Keratinocyte (primary cell): ENCODE measurements around the gene TIMM8A. TPM values are rescaled to one million over a fixed set of nuclear protein-coding genes. Genes with fewer than 3 reads are reported as not detected.

Source experiments
- DNase-seq: peaks from one replicate; pipeline ENCODE4 v3.0.0-alpha.2; 2011; ENCODE audit warnings: low read depth, missing footprints, low spot score
- FAIRE-seq: peaks from 2 replicates; lab custom pipeline; 2011; peaks lifted over from hg19 to GRCh38; lab: Jason Lieb, UNC
- H2AFZ ChIP-seq: 2 replicates; pipeline ENCODE4 v1.6.0; 2012; ENCODE audit warnings: low read length, control low read depth, inconsistent platforms; ENCODE audit not compliant: control insufficient read depth
- H3K27ac ChIP-seq: 2 replicates; pipeline ENCODE4 v1.5.1; 2011; ENCODE audit warnings: low read length; ENCODE audit not compliant: control insufficient read depth, insufficient read depth
- H3K27me3 ChIP-seq: 3 replicates; pipeline ENCODE4 v1.6.0; 2011; ENCODE audit warnings: low read length; ENCODE audit not compliant: control insufficient read depth, insufficient read depth; ENCODE audit errors: extremely low read depth
- H3K36me3 ChIP-seq, 2 experiments: 2 replicates in 1 of 2; 3 replicates in 1 of 2; pipeline ENCODE4 v1.5.1; 2011; ENCODE audit warnings: low read length in 2 of 2, mild to moderate bottlenecking in 1 of 2; ENCODE audit not compliant: control insufficient read depth in 2 of 2, insufficient read depth in 2 of 2; ENCODE audit errors: extremely low read depth in 1 of 2
- H3K4me1 ChIP-seq: 3 replicates; pipeline ENCODE4 v1.5.1; 2011; ENCODE audit warnings: low read length; ENCODE audit not compliant: control insufficient read depth, insufficient read depth; ENCODE audit errors: extremely low read depth
- H3K4me2 ChIP-seq: 3 replicates; pipeline ENCODE4 v1.6.0; 2011; ENCODE audit warnings: low read depth, low read length; ENCODE audit not compliant: control insufficient read depth, insufficient read depth; ENCODE audit errors: extremely low read depth
- H3K4me3 ChIP-seq, 3 experiments: fragments of 200-600 bp in 1 of 3; sonication (generic) in 1 of 3; 2 replicates in 2 of 3; 3 replicates in 1 of 3; pipeline ENCODE4 v1.5.1; 2011 to 2016; ENCODE audit warnings: low read length in 3 of 3, mild to moderate bottlenecking in 3 of 3, control low read depth in 2 of 3, inconsistent platforms in 1 of 3, low read depth in 1 of 3, mixed read lengths in 1 of 3, mixed run types in 1 of 3, moderate library complexity in 1 of 3; ENCODE audit not compliant: control insufficient read depth in 2 of 3, insufficient read depth in 2 of 3; ENCODE audit errors: extremely low read depth in 1 of 3
- H3K79me2 ChIP-seq: 2 replicates; pipeline ENCODE4 v1.6.0; 2012; ENCODE audit warnings: low read length; ENCODE audit not compliant: control insufficient read depth, insufficient read depth
- H3K9ac ChIP-seq: 3 replicates; pipeline ENCODE4 v1.6.0; 2011; ENCODE audit warnings: low read length; ENCODE audit not compliant: control insufficient read depth, insufficient read depth; ENCODE audit errors: extremely low read depth
- H3K9me1 ChIP-seq: 3 replicates; pipeline ENCODE4 v1.6.0; 2011; ENCODE audit warnings: low read length; ENCODE audit not compliant: control insufficient read depth, insufficient read depth; ENCODE audit errors: extremely low read depth
- H3K9me3 ChIP-seq: 2 replicates; pipeline ENCODE4 v1.5.1; 2012; ENCODE audit warnings: low read depth, low read length; ENCODE audit not compliant: control insufficient read depth
- H4K20me1 ChIP-seq: 3 replicates; pipeline ENCODE4 v1.6.0; 2011; ENCODE audit warnings: low read length; ENCODE audit not compliant: control insufficient read depth, insufficient read depth; ENCODE audit errors: extremely low read depth
- CTCF ChIP-seq, 3 experiments: IDR thresholded peaks in 1 of 3; conservative IDR thresholded peaks in 1 of 3; optimal IDR thresholded peaks in 1 of 3; 2 replicates in 2 of 3; 3 replicates in 1 of 3; pipeline versions ENCODE3 to v1.5.1; 2011; ENCODE audit warnings: low read length in 3 of 3, mild to moderate bottlenecking in 3 of 3, moderate library complexity in 2 of 3, control low read depth in 1 of 3, inconsistent platforms in 1 of 3; ENCODE audit not compliant: insufficient read depth in 2 of 3; ENCODE audit errors: extremely low read depth in 1 of 3
- EZH2 ChIP-seq: IDR thresholded peaks from one replicate; pipeline ENCODE4 v1.6.1; 2012; ENCODE audit warnings: inconsistent platforms, mild to moderate bottlenecking, low read length, moderate library complexity
- dilution Hi-C: fragments of 300-500 bp; cut with MboI; formaldehyde crosslinking; loops from one replicate; pipeline ENCODE4 v1.7.0; 2020; ENCODE audit warnings: low sequenced_read_pairs; ENCODE audit not compliant: extremely low pct_ligation_motif_present
- polyA plus RNA-seq, 5 experiments: library from polyadenylated mRNA; depleted of rRNA in 3 of 5; stranded (reverse) in 3 of 5; stranded (forward) in 1 of 5; unstranded in 1 of 5; fragments of >200 nt; gene quantifications; 1 replicate in 1 of 5; 2 replicates in 3 of 5; 3 replicates in 1 of 5; pipeline versions ENCODE4 v1.2.1 to v1.2.3, GENCODE V29; 2011 to 2012; ENCODE audit warnings: missing spikeins in 2 of 5, low read depth in 1 of 5, low replicate concordance in 1 of 5

TIMM8A gene
- polyA plus RNA-seq, 1 donor (not counting 4 experiments of a cell fraction or from before 2014, with no cell fraction given): 17.0 TPM

DNA sequence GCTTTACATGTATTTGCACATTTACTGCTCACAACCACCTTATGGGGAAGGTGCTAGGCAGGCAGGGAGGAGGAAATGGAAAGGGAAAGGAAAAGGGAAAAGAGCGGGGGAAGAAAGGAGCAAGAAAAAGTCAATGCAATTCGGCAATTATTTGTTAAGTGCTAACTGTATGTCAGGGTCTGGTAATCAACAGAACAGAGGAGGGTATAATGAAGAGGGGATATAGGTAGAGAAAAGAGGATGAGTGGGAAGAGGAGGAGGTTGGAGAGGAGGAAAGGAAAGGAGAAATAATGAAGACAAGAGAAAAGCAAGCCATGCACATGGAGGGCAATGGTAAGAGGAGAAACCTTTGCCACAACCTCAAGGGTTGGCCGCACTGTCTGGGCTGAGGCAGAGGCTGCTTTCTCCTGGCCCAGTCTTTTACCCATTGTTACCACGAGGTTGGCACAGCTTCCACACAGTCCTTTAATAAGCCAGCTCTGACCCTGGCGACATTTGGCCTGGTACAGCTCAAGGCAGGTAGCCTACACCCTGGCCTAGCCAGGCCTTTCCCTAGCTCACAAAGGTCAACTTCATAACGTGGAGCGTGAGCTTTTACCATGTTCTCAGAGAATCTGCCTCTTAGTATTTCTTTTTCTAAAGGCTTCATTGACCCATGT is 36.6 kb upstream of the TIMM8A start:
- Histone ChIP-seq H3K4me1 (no peaks in the 10 kb centered on the region), H4K20me1 (no peaks in the 10 kb centered on the region), H2AFZ (no peak overlapping the region), H3K27ac (no peak overlapping the region), H3K4me3 (no peak overlapping the region), H3K27me3 (no peaks in the 10 kb centered on the region), H3K9me1 (no peaks in the 10 kb centered on the region), H3K9ac (no peak overlapping the region), H3K4me2 (no peak overlapping the region), H3K79me2 (no peaks in the 10 kb centered on the region), H3K36me3 (no peaks in the 10 kb centered on the region), H3K9me3 (no peaks in the 10 kb centered on the region)
- no peak for TF ChIP-seq CTCF (optimal IDR thresholded peaks at IDR 0.05 in 1 of 3, IDR thresholded peaks at IDR 0.05 in 1 of 3, conservative IDR thresholded peaks at IDR 0.05 in 1 of 3; ENCODE audit: extremely low read depth in 1 of 3, insufficient read depth in 2 of 3, low read length in 3 of 3)
- no peak for TF ChIP-seq EZH2
- dilution Hi-C loops: no loop called here
- DNase-seq (no peak), FAIRE-seq (no peak)

- H3K36me3 ChIP-seq: no peaks in the 10 kb centered on the region
- dilution Hi-C loops: no loop called here
- H3K9me3 ChIP-seq: no peaks in the 10 kb centered on the region
- H4K20me1 ChIP-seq: no peaks in the 10 kb centered on the region
- H3K79me2 ChIP-seq: no peaks in the 10 kb centered on the region
- no peak overlapping the region for H3K4me2 ChIP-seq
- H3K27ac ChIP-seq: no peak overlapping the region
- TF ChIP-seq CTCF (optimal IDR thresholded peaks at IDR 0.05 in 1 of 3, IDR thresholded peaks at IDR 0.05 in 1 of 3, conservative IDR thresholded peaks at IDR 0.05 in 1 of 3; ENCODE audit: extremely low read depth in 1 of 3, insufficient read depth in 2 of 3, low read length in 3 of 3) (no peak), EZH2 (no peak)
- no peak overlapping the region for H2AFZ ChIP-seq
- no peak overlapping the region for H3K9ac ChIP-seq
- H3K27me3 ChIP-seq: no peaks in the 10 kb centered on the region
- DNase-seq: no peak
- H3K4me1 ChIP-seq: no peaks in the 10 kb centered on the region
- H3K9me1 ChIP-seq: no peaks in the 10 kb centered on the region
- no peak overlapping the region for H3K4me3 ChIP-seq
- no peak for FAIRE-seq
Measured at GRCh38 chrX:101383679-101384205, 35.2 kb upstream of the TIMM8A start.
